Activated CD8-positive, alpha-beta memory T cell treated with anti-CD3 and anti-CD28 coated beads, Interleukin-2, amount 10 ng/mL, durations not matched to agents 7 days and 5 days (primary cell): ENCODE measurements around the gene GLYR1. TPM values are rescaled to one million over a fixed set of nuclear protein-coding genes. Genes with fewer than 3 reads are reported as not detected.

Experiments used
- ATAC-seq: fragments of 150-1000 bp; cut with Tn5 transposase; one replicate; pipeline ENCODE4 v1.10.0; 2021; ENCODE audit warnings: moderate library complexity
- CTCF ChIA-PET: fragments of 350-600 bp; sonication (Branson Sonifier 250); formaldehyde crosslinking; loops from one replicate; lab custom pipeline; 2021; ENCODE audit warnings: antibody characterized with exemption; lab: Charles Lee
- DNase-seq: peaks from one replicate; pipeline ENCODE4 v3.0.0-alpha.2; 2020
- H3K27ac Mint-ChIP-seq: one replicate; pipeline ENCODE4 v1.8.0; 2021; ENCODE audit warnings: mild to moderate bottlenecking, mixed read lengths
- H3K27me3 Mint-ChIP-seq: one replicate; pipeline ENCODE4 v1.8.0; 2021; ENCODE audit warnings: mixed read lengths
- H3K36me3 Mint-ChIP-seq: one replicate; pipeline ENCODE4 v1.8.0; 2021; ENCODE audit warnings: mild to moderate bottlenecking, mixed read lengths
- H3K4me1 Mint-ChIP-seq: one replicate; pipeline ENCODE4 v1.8.0; 2021; ENCODE audit warnings: mixed read lengths
- H3K4me3 Mint-ChIP-seq: one replicate; pipeline ENCODE4 v1.8.0; 2021; ENCODE audit warnings: mild to moderate bottlenecking, moderate library complexity, mixed read lengths
- H3K9me3 Mint-ChIP-seq: one replicate; pipeline ENCODE4 v1.8.0; 2022; ENCODE audit warnings: low read depth, mixed read lengths
- total RNA-seq, 2 experiments: library from RNA; stranded (reverse); gene quantifications; one replicate each; pipeline ENCODE4 v1.2.3, GENCODE V29; 2021

GLYR1 gene
- total RNA-seq, 2 experiments from 2014 or later = 85.2 to 109 TPM

DNA sequence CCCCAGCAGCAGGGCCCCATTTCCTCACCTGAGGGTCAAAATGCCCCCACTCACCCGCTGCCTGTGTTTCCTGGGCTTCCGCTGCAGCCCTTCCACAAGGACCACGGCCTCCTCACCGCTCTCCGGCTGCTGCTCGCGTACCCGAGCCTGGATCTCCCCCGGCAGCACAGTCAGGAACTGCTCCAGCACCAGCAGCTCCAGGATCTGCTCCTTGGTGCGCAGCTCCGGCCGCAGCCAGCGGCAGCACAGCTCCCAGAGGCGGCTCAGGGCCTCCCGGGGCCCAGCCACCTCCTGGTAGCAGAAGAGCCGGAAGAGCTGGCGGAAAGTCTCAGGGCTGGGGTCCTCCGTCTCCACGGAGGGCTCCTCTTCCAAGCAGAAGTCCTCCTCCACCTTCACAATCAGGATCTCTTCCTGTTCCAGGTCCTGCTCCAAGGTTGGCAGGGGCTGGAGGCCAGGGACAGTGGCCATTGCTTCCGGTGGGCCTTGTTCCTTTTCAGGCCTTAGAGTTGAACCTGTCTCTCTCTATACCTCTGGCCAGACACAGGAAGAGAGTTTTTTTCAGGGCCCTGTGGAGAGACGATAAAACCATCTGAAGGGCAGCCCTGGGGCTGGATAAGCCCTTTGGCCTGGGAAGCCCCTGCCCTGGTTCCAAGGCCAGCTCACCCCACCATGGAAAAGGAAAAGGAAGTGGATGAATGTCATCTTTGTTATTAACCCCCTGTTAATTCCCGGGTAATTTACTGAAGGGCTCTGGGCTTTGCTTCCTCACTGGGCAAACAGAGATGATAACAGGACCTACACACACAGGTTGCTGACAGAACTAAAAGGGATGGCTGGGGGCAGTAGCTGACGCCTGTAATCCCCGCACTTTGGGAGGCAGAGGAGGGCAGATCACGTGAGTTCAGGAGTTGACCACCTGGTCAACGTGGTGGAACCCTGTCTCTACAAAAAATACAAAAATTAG, 81.3 kb downstream of the GLYR1 start:
- DNase-seq (no peak), ATAC-seq (no peak)
- CTCF ChIA-PET = interaction anchor here (0.6 to 1.7 kb wide), 2 partner anchors 102 to 190 kb away, joined by 3 read pairs; no protein-coding TSS in a partner anchor
- Mint-ChIP-seq H3K27me3 (no peaks in the 10 kb centered on the region), H3K36me3 (peaks cover 2% of the 10 kb centered on the region), H3K4me1 (peaks cover 24% of the 10 kb centered on the region), H3K27ac (peak overlapping the region; percentile 84), H3K4me3 (peak overlapping the region; percentile 76), H3K9me3 (no peaks in the 10 kb centered on the region)

DNA sequence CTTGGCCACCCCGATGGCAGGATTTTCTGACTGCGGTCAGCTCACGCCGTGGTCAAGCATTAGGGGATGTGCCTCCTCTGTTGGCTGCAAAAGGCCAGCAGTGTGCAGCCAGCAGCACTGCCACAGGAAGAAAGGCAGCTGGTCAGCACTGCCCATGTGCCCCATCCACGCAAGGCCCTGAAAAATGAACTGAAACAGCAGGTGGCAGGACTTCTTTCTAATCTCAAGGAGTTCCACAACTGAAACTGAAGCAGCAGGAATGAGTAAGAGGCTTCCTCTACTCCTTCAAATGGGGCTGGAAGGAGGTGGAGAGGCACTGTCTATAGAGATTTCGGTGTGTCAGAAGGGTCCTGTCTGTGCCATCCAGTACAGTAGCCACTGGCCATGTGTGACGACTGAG, 83.3 kb downstream of the GLYR1 start:
- DNase-seq = no peak
- peaks cover 10% of the 10 kb centered on the region for H3K36me3 Mint-ChIP-seq
- no peaks in the 10 kb centered on the region for H3K27me3 Mint-ChIP-seq
- no peak for ATAC-seq
- CTCF ChIA-PET = interaction anchor here (1.4 kb wide), 1 partner anchor 29 kb away, joined by 5 read pairs; the partner anchor contains the start of genes ANKS3 and DNAAF8
- no peak overlapping the region for H3K27ac Mint-ChIP-seq
- H3K9me3 Mint-ChIP-seq = no peaks in the 10 kb centered on the region
- H3K4me1 Mint-ChIP-seq = peaks cover 24% of the 10 kb centered on the region
- H3K4me3 Mint-ChIP-seq = no peak overlapping the region

DNA sequence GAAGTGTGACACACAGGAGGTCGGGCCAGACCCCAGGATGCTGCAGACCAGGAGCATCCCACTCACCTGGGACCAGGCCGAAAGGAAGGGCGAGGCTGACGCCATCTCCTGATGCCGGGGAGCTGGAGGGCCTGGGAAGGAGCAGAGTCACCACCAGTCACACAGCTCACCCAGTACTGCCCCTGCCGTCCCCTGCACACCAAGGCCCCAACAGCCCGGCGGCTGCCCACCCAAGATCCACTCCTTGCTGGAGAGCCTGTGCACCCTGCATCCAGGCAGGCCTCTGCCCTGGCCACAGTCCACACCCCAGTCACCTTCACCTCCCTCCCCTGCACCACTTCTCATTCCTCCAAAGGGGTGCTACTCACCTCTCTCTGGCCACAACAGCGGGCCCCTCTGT, 84.9 kb downstream of the GLYR1 start:
- no peak overlapping the region for H3K4me3 Mint-ChIP-seq
- H3K27me3 Mint-ChIP-seq = no peaks in the 10 kb centered on the region
- H3K9me3 Mint-ChIP-seq = no peaks in the 10 kb centered on the region
- peaks cover 14% of the 10 kb centered on the region for H3K36me3 Mint-ChIP-seq
- DNase-seq (no peak), ATAC-seq (no peak)
- H3K4me1 Mint-ChIP-seq = peaks cover 12% of the 10 kb centered on the region
- CTCF ChIA-PET = interaction anchor here (1.2 kb wide), 1 partner anchor 28 kb away, joined by 4 read pairs; the partner anchor contains the start of genes ANKS3 and DNAAF8
- no peak overlapping the region for H3K27ac Mint-ChIP-seq

DNA sequence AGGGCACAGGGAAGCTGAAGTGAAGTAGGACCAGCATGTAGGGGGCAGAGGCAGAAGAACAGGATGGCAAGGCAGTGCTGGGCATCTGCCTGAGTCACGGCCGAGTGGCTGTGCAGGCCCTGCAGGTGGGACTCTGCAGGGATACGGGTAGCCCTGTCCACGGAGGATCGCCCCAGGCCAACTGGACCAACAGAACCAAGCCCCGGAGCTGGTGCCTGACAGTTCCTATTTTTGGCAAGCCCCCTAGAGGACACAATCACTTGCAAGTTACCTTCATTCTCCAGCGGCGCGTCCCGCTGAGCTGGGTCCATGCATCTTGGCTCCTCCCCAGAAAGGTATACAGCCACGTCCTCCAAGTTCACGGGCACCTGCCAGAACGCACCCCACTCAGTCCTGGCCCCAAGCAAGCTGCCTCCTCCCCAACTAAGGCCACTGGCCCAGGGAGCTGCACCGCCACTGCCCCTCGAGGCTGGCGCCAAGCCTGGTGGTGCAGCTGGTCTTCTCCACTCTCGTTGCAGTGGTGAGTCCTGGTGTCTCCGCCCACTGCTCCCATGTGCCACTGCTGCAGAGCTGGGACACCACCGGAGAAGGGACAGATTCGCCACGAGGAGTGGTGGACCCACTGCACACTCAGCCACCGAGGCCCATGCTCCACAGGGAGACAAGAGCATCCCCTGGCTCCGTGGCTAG, 86.7 kb downstream of the GLYR1 start:
- H3K27me3 Mint-ChIP-seq = no peaks in the 10 kb centered on the region
- H3K4me1 Mint-ChIP-seq = no peaks in the 10 kb centered on the region
- H3K9me3 Mint-ChIP-seq = peaks cover 4% of the 10 kb centered on the region
- ATAC-seq = no peak
- CTCF ChIA-PET = no interaction called here
- H3K4me3 Mint-ChIP-seq = no peak overlapping the region
- peaks cover 24% of the 10 kb centered on the region for H3K36me3 Mint-ChIP-seq
- no peak for DNase-seq
- no peak overlapping the region for H3K27ac Mint-ChIP-seq

DNA sequence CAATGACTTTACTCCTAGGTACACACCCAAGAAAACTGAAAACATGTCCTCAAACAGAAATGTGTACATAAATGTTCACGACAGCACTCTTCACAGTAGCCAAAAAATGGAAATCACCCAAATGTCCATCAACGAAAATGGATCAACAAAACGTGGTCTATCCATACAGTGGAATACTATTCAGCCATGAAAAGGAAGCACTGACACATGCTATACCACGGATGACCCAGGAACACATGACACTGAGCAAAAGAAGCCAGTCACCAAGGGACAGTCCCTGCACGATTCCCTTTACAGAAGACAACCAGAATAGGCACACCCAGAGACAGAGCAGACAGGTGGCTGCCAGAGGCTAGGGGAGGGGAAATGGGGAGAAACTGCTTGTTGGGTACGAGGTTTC, 91.4 kb downstream of the GLYR1 start:
- Mint-ChIP-seq H3K36me3 (peaks cover 34% of the 10 kb centered on the region), H3K4me3 (no peak overlapping the region), H3K27ac (no peak overlapping the region), H3K9me3 (peaks cover 4% of the 10 kb centered on the region), H3K4me1 (no peaks in the 10 kb centered on the region), H3K27me3 (no peaks in the 10 kb centered on the region)
- CTCF ChIA-PET = no interaction called here
- ATAC-seq (no peak), DNase-seq (no peak)

DNA sequence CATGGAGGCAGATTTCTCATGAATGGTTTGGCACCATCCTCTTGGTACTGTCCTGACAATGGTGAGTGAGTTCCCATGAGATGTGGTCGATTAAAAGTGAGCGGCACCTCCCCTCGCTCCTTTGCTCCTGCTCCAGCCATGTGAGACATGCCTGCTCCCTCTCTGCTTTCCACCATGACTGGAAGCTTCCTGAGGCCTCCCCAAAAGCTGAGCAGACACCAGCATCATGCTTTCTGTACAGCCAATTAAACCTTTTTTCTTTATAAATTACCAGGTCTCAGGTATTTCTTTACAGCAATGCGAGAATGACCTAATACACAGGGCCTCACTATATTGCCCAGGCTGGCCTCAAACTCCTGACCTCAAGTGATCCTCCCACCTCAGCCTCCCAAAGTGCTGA, 92.2 kb downstream of the GLYR1 start:
- ATAC-seq (no peak), DNase-seq (no peak)
- Mint-ChIP-seq H3K36me3 (peaks cover 31% of the 10 kb centered on the region), H3K27ac (no peak overlapping the region), H3K27me3 (no peaks in the 10 kb centered on the region), H3K4me3 (no peak overlapping the region), H3K9me3 (peaks cover 4% of the 10 kb centered on the region), H3K4me1 (no peaks in the 10 kb centered on the region)
- CTCF ChIA-PET = no interaction called here

DNA sequence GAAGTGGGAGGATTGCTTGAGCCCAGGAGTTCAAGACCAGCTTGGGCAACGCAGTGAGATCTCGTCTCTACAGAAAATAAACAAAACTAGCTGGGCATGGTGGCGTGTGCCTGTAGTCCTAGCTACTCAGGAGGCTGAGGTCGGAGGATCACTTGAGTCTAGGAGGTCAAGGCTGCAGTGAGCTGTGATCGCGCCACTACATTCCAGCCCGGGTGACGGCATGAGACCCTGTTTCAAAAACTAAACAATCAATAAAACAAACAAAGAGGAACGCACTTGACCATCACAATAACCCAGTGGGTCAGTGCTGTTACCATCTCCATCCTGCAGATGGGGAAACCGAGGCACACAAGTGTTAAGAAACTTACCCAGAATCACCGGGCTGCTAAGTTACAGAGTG, 93.9 kb downstream of the GLYR1 start:
- Mint-ChIP-seq H3K4me3 (no peak overlapping the region), H3K27ac (no peak overlapping the region), H3K36me3 (peaks cover 22% of the 10 kb centered on the region), H3K9me3 (peaks cover 4% of the 10 kb centered on the region), H3K27me3 (no peaks in the 10 kb centered on the region), H3K4me1 (peaks cover 6% of the 10 kb centered on the region)
- ATAC-seq = no peak
- CTCF ChIA-PET = no interaction called here
- DNase-seq = no peak

Other genes with a start within 250 kb of the GLYR1 start
- 10 to 100 TPM; 20.2 to 27.7 TPM for gene UBALD1, start 232.4 kb downstream of the GLYR1 start, total RNA-seq
- gene MGRN1, start 222.5 kb downstream of the GLYR1 start, total RNA-seq = 10 to 100 TPM; 76.9 to 92.1 TPM
- gene NUDT16L1, start 153.7 kb downstream of the GLYR1 start, total RNA-seq = 10 to 100 TPM; 31.6 to 35.6 TPM
- 10 to 100 TPM; 16.2 to 17.1 TPM for gene ANKS3, start 113.0 kb downstream of the GLYR1 start, total RNA-seq
- gene DNAAF8, start 112.8 kb downstream of the GLYR1 start, total RNA-seq = under 1 TPM in 1 of 2 experiments, not detected in 1; 0.30 TPM
- gene ZNF500, start 80.1 kb downstream of the GLYR1 start, total RNA-seq = 10 to 100 TPM; 10.4 to 12.2 TPM
- gene SEPTIN12, start 58.9 kb downstream of the GLYR1 start, total RNA-seq = not detected
- gene SMIM22, start 51.9 kb downstream of the GLYR1 start, total RNA-seq = not detected
- 1 to 10 TPM; 5.3 to 7.9 TPM for gene ROGDI, start 44.7 kb downstream of the GLYR1 start, total RNA-seq
- gene UBN1, start 193 bp upstream of the GLYR1 start, total RNA-seq = 10 to 100 TPM; 45.1 to 46.3 TPM
- gene PPL, start 89.9 kb upstream of the GLYR1 start, total RNA-seq = under 1 TPM in 1 of 2 experiments, not detected in 1; 0.09 TPM
- gene SEC14L5, start 111.0 kb upstream of the GLYR1 start, total RNA-seq = not detected
- 10 to 100 TPM in 1 of 2 experiments, 1 to 10 TPM in 1; 9.7 to 12.1 TPM for gene NAGPA, start 186.6 kb upstream of the GLYR1 start, total RNA-seq
- not detected for gene C16orf89, start 218.7 kb upstream of the GLYR1 start, total RNA-seq
- gene ALG1, start 224.6 kb upstream of the GLYR1 start, total RNA-seq = 10 to 100 TPM; 21.1 to 29.0 TPM